HG03439 (cell line): ENCODE measurements around the gene RAMP2.
"Not testable (repeated sequence)": the region's sequence is repeated elsewhere in the genome, so short reads cannot be mapped to it uniquely, and the experiment has no call there.

ENCODE experiments used
- ATAC-seq: cut with Tn5 transposase; IDR thresholded peaks from one replicate; pipeline ENCODE4 v1.9.1; 2021; ENCODE audit warnings: mild to moderate bottlenecking, moderate library complexity; ENCODE audit not compliant: unreplicated experiment

Gene RAMP2

GRCh38 chr17:42768006-42768405, 7.0 kb downstream of the RAMP2 start:
- ATAC-seq: not testable (repeated sequence)

DNA sequence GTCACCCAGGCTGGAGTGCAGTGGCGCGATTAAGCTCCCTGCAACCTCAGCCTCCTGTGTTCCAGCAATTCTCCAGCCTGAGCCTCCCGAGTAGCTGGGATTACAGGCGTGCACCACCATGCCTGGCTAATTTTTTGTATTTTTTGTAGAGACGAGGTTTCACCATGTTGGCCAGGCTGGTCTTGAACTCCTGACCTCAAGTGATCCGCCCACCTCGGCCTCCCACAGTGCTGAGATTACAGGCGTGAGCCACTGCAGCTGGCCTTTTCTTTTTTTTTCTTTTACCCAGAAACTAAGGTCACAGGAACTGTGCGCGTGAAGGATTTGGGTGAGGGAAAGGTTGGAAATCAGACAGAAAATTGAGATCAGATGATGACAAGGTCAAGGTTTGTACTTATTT, 8.9 kb downstream of the RAMP2 start:
- ATAC-seq: not testable (repeated sequence)

DNA sequence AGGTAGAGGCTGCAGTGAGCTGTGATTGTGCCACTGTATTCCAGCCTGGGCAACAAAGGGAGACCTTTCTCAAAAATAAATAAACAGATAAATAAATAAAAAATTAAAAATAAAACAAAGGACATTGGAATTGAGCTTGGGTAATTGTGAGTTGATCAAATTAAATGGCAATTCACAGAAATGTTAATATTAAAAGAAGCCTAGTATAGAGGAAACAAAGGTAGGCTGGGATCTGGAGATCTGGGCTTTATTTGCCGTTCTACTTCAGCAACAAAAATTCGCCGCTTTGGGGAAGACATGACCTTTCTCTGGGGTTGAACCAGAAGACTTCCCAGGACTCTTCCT, 11.9 kb downstream of the RAMP2 start:
- no peak for ATAC-seq

- peak; percentile 67 for ATAC-seq
These were observed 12.4 kb downstream of the RAMP2 start, which contains the start of gene VPS25 for GRCh38 chr17:42773290-42774035. Gene VPS25, plus strand, starts transcription at chr17:42773449. Its CDS starts 27 bp downstream, at chr17:42773476.

DNA sequence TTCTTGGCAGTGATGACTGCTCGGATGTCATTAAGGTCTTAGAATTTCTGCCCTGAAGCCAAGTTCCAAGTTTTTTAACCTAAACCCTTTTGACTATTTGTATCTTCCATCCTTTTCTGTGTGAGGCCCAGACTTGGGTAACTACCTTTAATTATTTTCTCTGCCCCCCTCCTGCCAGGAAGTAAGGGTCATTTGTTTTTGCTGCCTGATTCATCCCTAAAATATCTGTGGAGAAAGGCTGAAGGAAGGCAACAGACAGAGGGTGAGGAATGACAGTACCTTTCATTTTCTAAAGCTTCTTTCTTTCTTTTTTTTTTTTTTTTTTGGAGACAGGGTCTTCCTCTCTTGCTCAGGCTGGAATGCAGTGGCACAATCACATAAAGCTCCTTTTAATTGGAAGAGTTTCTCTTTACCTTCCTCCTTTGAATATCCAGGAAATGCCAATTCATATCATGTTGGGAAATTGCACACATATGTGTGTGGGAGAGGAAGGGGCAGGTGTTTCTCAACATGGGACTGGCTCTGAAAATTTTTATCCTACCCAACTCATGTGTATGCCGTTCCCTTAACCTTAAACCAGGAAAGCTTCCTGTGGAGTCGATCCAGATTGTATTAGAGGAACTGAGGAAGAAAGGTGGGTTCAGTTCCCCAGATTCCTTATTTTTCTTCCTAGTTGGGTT, 13.2 kb downstream of the RAMP2 start:
- no peak for ATAC-seq

DNA sequence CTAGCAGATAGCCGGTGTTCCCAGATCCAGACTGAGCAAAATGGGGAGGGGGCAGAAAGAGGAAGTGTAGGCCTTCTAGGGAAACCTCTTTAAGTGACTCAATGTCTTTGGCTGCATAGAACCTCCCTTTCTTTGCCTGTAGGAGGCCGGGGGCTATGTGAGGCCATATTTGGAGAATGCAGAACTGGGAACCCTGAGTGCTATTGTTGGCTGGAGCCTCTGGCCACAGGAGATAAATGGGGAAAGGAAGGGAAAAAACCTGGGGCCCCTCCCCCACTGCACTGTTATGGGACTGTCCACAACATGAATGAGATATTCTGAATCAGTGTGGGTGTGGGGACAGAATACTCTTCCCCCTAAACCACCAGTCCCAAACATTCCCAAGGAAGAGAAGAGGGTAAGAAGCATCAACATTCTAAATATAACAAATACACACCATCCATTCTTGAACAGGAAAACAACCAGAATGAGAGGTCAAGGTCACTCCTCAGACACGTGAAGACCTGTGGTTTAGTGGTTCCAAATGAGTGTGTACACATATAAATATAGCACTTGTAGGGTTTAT, 14.6 kb downstream of the RAMP2 start:
- no peak for ATAC-seq

DNA sequence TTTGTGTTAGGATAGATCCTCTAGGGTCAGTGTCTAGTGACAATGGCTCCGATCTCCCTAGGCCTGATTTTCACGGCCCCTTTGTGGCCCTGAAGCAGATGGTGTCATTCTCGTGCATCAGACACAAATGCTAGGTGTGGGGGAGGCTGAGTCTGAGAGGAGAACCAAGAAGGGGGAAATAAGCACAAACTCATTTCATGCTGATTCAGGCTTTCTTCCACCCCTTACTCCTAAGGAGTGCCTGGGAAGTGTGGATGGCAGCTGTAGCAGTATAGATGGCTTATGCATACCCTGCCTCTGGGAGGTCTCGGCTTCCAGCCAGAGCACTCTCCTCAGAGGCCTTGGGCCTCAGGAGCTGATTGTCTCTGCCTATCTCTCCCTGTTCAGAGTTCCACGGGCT, 17.5 kb downstream of the RAMP2 start:
- ATAC-seq: no peak

- ATAC-seq: no peak
These were observed 18.4 kb downstream of the RAMP2 start for GRCh38 chr17:42779304-42779935.

GRCh38 chr17:42779936-42780850, 19.2 kb downstream of the RAMP2 start, which contains the start of gene WNK4:
Gene WNK4, plus strand, starts transcription at chr17:42780610. Its CDS starts 89 bp downstream, at chr17:42780699.
- no peak for ATAC-seq

DNA sequence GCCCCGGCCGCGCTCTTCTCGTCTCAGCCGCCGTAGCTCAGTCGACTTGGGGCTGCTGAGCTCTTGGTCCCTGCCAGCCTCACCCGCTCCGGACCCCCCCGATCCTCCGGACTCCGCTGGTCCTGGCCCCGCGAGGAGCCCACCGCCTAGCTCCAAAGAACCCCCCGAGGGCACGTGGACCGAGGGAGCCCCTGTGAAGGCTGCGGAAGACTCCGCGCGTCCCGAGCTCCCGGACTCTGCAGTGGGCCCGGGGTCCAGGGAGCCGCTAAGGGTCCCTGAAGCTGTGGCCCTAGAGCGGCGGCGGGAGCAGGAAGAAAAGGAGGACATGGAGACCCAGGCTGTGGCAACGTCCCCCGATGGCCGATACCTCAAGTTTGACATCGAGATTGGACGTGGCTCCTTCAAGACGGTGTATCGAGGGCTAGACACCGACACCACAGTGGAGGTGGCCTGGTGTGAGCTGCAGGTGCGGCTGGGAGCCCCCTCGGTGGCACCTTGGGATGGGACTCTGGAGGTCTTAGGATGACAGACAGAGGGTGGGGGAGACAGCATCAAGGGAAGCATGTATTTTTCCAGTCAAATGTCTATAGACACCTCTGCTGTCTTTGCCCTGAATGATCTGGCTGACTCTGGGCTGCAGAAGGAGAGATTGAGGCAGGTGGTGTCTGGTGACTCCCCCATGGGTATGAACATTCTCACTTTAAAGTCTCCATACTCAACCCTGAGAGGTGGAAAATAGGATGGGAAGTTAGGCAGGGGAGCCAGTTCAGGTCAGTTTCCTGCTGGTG, 20.0 kb downstream of the RAMP2 start:
- ATAC-seq: no peak

DNA sequence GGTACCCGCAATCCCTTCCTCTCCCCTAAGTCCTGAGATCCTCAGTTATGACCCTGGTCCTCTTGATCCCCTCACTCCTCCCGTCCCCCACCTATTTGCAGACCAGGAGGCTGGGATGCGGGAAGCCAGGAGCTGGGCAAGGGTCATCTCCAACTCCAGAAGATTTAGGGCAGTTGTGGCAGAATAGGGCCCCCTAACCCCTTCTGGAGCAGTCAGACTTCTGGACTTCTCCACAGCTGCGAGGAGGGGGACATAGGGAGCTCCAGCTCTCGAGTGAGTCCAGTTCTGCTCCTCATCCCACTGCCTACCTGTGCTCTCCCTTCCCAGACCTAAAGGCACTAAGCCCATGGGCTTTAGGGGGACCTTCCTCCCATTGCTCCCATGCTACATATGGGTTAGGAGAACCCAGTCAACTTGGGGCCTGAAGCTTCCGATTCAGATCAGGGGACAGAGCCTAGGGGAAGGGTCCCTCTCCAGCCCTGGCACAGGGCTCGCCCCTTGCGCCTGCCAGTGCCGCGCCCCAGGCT, 20.7 kb downstream of the RAMP2 start:
- ATAC-seq: no peak

DNA sequence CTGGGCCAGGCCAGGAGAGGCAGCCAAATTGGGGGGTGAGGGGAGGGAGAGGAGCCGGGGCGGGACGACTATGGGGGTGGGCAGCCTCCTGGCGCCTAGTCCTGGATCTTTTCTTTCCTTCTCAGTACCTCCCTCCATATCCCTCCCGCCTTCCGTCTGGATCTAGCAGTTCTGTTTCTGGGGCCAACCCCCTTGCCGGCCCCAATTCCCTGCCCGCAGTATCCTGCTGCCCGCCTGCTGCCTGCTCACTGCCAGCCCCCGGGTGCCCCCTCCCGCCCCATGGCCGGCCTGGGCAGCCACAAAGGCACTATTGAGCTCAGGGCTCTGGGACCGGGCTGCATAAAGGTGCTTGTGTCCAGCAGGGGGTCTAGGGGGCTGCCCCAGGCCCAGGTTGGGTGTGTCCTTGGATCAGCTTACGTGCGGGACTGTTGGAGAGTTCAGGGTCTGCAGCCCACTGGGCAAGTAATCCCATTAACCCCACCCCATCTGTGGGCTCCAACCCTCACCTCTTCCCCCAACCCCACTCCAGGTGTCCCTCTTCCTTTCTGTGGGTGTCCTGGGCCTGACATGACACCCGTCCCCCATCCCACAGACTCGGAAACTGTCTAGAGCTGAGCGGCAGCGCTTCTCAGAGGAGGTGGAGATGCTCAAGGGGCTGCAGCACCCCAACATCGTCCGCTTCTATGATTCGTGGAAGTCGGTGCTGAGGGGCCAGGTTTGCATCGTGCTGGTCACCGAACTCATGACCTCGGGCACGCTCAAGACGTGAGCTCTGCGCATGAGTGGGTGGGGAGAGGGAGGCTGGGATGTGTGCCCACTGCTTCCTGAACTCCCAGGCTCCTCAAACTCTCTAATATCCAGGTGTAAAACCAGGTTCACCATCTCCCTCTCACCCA, 21.4 kb downstream of the RAMP2 start:
- ATAC-seq: no peak

- ATAC-seq: no peak
These were observed 22.2 kb downstream of the RAMP2 start for GRCh38 chr17:42783062-42783790.

- ATAC-seq: no peak
These were observed 22.7 kb downstream of the RAMP2 start for GRCh38 chr17:42783791-42784138.

GRCh38 chr17:42784409-42784808, 23.4 kb downstream of the RAMP2 start:
- no peak for ATAC-seq

DNA sequence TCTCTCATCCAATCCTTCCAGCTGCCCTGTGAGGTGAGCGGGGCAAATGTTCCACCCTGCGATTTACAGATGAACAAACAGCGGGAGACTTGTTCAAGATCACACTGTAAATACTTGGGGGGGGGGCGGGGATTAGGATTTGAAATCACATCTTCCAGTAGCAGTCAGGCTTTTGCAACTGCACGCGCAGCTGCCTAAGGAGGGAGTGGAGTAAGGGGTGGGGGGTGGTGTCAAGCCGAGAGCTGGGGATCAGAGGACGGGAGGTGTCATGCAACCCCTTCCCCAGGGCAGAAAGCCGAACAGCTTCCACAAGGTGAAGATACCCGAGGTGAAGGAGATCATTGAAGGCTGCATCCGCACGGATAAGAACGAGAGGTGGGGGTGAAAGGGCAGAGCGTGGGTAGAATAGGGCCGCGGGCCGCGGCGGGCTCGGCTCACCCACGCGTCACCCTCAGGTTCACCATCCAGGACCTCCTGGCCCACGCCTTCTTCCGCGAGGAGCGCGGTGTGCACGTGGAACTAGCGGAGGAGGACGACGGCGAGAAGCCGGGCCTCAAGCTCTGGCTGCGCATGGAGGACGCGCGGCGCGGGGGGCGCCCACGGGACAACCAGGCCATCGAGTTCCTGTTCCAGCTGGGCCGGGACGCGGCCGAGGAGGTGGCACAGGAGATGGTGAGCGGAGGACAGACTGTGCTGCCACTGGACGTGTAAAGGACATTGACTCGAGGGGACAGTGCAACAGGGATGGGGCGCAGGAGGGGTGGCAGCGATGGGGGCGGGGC, 24.0 kb downstream of the RAMP2 start:
- ATAC-seq: no peak

GRCh38 chr17:42787266-42787665, 26.2 kb downstream of the RAMP2 start:
- ATAC-seq: no peak
